Stimulated activated CD4-positive, alpha-beta T cell treated with anti-CD3 and anti-CD28 coated beads, Interleukin-4, amount 100 ng/mL, for 1 hour (primary cell): ENCODE results near the gene MANSC4.

ENCODE experiments used
- DNase-seq: peaks from one replicate; pipeline ENCODE4 v3.0.0-alpha.2; 2020

Gene MANSC4

DNA sequence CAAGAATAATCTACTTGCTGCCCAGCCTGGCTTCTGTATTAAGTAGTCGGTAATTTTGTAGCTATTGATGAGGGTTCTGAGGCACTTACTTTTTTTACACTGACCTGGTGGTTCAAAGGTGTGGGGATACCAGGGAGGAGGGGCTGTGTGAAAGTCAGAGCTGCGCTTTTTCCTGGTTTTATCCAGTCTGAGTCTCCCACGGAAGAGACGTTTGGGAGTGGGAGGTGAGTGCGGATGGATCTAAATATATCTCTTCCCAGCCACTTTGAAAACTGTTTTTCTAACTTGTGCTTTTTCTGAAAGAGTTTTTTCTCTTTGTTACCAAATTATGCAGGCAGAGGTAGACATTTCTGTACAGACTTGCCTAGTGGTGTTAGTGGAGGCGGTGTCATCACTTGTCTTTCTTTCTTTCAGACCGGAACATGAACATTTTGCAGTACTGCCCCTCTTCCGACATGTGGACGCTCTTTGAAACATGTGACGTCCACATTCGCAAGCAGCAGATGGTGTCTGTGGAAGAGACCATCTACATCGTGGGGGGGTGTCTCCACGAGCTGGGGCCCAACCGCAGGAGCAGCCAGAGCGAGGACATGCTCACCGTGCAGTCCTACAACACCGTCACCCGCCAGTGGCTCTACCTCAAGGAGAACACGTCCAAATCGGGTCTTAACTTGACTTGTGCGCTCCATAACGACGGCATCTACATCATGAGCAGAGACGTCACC, 17.4 kb upstream of the MANSC4 start:
- DNase-seq, result no peak

DNA sequence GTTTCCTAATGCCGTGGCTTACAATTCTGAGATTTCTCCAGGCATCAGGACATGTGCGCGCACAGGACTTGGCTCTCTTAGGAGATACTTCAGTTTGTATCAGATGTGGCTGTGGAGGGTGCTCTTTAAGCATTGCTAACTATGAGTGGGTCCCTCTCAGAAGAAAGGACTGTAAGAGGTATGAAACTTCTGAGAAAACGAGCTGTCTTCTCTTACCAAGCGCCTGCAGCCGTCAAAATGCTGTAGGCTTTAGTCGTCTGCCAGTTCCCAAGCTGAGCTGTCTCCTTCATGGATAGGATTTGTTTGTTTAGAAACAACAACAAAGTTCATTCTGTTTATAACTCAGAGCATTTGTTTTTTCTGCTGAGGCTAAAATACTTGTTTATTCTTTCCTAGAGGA, 16.1 kb upstream of the MANSC4 start:
- no peak for DNase-seq

DNA sequence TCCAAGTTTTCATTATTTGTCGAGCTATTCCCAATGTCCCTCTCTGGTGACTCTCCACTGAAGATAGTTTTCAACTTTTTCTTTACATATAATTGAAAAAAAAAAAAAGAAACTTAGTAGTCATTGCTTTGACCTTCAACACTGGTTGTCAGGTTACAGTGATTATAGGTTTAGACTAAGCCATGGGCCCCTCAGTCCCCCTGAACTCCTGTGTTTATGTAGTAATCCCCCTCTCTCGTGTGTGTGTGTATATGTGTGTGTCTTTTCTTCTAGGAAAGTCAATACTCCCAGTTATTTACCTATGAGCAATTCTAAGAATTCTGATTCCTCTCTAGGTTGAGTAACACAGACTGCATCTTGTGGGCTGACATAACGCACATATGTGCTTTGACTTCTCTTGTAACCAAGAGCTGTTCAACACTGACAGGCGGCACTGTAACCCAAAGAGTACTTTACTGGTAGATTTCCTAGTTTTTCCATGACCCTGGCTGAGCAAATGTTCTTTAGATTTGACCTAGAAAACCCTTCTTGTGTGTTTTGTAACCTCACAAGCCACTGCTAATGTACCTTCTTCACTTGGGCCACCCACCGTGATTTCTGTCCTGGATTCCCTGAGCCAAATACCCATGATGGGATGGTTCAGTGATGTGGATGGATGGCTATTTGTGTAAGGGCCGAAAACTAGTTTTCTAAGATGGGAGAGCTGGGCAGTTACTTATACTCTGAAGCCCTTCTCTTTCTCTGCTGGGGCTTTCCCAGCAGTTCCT, 15.0 kb upstream of the MANSC4 start:
- DNase-seq, result no peak

DNA sequence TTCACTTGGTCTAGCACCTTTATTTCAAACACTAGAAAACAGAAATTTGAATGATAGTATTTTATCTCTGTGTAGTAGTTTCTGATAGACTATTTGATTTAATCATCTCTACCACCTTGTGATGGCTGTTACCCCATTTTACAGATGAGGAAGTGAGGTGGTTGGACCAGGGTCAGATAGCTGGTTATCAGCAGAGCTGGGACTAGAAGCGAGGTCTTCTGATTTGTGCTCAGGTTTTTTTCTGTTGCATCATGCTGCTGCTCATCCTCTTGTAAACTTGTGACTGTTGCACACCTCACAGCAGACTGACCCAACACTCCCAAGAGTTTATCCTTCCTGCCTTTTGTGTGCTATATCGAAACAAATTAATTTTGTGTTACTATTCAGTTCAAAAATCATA, 10.1 kb upstream of the MANSC4 start:
- no peak for DNase-seq

DNA sequence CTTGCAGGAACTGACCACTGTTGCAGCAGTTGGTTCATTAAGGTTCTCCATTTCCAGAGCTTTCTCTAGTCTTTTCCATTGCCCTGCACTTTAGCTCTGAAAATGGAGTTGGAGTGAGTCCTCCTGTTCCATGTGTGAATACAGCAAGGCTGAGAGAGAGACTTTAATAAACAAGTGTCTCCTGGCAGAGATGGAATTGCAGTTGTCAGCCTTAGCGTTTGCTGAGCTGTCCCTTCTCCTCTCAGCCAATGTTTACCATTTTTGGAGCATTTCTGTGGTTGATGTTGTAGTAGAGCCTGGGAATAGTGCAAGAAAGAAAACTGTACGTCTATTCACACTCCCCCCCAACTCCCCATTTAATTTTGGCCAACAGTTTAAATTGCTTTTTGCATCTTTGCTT, 7.5 kb upstream of the MANSC4 start:
- DNase-seq, result no peak

DNA sequence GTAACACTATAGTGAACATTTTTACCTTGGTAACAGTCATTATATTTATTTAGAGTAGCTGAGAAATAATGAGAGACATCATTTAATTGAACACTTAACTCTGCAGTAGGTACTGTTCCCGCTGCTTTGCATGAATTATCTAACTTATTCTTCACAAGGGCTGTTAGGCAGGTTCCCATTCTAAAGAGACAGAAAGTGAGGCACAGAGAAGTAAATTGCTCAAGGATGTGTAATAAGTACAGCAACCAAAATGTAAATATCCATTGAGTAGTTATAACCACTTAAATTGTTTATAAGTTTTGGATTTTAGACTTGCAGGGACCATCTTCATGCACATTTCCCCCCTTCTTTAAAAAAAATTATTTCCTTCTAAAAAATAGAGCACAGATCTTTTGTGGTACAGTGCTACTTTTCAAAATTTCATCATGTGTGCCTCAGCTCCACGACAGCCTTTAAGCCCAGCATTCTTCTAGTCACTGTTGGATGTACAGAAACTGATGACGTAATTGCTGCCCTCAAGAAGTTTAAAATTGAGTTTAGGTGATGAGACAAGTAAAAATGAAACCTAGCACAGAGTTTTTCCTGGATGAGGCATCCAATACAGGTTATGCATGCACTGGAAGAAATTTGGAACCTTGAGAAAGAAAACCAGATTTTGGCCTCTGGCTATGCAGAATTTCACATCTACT, 6.0 kb upstream of the MANSC4 start:
- no peak for DNase-seq

DNA sequence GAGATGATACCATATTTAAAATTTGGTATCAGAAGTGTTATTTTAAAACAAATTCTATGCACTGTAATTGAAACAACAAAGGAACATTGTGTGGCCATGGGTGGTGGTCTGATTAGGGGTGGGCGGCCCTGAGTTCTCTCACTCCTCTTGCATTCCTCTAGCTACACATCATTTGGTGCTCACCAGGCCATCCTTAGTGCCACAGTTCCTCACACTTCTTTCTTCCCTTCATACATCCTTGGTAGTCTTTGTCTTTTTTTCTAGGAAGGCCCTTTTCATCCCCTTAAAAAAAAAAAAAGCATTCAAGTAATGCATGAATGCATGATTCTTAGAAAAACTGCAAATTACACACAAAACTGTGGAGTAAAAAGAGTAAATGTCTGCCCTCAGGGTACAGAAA, 2.4 kb upstream of the MANSC4 start:
- no peak for DNase-seq

DNA sequence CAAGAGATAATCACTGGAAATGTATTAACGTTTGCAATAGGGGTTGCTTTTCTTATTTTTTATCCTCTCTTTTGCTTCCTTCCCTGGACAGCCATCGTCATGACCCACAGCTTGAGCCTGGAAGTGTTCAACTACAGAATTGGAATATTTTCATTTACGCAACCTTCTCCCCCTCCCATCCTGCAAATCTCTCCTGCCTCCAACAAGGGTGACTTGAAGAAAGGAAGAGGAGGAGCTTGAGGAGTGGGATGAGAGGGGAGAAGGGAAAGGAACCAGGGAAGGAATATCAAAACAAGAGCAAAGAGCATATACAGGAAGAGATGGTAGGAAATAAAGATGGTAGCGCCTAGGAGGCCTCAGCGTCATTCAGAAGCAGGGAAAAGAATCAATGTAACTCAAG, 1.6 kb upstream of the MANSC4 start:
- DNase-seq, result no peak

DNA sequence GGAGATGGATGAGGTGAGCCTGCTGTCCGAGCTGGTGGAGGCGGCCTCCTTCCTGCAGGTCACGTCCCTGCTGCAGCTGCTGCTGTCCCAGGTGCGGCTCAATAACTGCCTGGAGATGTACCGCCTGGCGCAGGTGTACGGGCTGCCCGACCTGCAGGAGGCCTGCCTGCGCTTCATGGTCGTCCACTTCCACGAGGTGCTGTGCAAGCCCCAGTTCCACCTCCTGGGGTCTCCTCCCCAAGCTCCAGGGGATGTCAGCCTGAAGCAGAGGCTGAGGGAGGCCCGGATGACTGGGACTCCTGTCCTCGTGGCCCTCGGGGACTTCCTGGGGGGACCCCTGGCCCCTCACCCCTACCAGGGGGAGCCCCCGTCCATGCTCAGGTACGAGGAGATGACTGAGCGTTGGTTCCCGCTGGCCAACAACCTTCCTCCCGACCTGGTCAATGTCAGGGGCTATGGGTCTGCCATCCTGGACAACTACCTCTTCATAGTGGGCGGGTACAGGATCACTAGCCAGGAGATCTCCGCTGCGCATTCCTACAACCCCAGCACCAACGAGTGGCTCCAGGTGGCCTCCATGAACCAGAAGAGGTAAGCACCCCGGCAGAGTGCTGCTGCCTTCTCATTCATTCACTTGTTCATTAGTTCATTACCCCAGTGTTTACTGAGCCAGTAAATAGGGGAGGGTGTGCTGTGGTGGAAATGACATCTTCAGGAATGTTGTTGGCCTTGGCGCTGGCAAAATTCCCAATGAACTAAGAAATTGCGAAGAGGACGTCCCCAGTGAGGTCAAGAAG, 774 bp upstream of the MANSC4 start:
- peak; percentile 32 for DNase-seq

DNA sequence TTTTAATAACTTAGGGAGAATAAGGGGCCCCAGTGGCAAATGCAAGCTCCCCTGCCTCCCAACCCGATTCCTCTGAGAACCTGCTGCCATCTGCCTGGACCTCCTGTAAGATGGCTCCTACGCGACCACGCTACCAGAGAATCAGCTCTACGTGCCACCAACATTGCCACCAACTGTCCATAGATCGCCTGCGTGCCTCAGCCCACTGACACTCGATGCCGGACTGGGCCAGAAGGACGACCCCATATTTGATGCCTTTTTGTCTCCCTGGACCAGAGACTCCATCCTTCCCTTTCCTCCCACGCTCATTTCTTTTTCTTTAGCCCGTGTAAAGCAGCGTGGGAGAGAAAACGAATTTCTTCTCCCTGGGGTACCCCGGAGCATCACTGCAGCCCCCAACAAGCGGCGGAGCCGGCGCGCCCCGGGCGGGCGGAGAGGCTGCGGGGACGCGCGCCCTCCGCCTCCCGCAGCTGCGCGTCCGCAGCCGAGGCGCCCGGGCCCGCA, 568 bp downstream of the MANSC4 start:
- peak; percentile 15 for DNase-seq

DNA sequence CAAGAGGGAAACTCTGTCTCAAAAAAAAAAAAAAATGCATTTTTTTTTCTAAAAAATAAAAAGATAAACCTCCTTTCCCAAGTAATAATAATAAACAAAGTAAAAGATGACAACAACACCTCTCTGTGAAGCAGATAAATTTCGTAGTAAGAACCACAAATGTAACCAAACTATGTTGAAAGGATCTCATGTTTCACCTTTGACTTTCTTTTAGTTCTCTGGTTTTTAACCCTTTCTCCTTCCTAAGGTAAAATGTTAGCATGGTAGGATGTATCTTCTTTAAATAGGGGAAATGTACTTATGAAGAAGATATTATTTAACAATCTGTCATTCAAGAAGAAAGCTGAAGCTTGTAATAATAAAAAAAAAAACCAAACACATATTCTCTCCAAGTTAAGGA, 1.8 kb downstream of the MANSC4 start:
- no peak for DNase-seq

DNA sequence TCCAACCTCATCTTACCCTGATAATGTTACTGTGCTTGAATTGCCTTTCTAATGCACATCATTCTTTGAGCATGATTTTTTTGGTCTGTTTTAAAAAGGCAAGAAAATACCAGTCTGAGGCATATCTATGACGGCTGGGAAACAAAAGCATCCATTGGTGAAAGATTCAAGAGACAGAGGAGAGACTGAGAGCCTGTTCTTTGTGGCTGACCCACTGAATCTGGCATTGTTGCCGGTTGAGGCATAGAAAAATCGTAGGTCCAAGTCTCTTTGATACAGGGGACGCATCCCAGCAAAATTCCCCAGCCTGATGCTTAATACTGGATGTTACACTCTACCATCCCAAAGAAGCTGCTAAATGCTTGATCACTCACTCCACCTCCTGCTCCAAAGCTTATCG, 2.9 kb downstream of the MANSC4 start:
- no peak for DNase-seq

DNA sequence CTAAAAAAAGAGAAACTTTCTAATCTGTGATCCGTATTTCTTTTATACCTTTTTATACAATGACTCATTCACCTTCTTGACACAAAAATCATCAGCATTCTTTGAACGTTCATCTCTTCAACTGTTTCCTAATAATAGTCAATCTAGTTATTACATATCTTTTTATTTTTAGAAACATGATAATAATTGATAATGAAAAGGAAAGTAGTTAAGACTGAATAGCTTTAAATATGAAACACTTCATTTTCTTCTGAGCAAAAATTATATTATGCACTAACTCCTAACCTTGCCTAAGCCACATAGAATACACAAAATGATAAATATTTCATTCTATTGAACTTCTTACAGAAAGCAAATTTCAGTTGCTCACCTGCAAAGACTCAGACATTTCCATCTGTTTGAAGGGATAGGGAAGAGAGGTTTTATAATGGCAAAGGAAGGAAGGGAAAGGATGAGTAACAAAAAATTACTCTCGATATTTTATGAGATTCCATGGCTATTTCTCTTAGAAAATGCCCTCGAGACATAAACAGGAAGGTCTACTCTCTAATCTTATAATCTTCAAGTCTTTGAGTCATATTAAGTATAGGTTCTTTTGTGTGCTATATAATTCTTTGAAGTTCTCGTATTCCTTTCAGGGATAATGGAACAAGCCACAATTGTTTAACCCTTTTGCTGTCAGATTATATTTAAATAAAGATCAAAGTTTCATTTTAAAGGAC, 7.5 kb downstream of the MANSC4 start:
- DNase-seq, result no peak

DNA sequence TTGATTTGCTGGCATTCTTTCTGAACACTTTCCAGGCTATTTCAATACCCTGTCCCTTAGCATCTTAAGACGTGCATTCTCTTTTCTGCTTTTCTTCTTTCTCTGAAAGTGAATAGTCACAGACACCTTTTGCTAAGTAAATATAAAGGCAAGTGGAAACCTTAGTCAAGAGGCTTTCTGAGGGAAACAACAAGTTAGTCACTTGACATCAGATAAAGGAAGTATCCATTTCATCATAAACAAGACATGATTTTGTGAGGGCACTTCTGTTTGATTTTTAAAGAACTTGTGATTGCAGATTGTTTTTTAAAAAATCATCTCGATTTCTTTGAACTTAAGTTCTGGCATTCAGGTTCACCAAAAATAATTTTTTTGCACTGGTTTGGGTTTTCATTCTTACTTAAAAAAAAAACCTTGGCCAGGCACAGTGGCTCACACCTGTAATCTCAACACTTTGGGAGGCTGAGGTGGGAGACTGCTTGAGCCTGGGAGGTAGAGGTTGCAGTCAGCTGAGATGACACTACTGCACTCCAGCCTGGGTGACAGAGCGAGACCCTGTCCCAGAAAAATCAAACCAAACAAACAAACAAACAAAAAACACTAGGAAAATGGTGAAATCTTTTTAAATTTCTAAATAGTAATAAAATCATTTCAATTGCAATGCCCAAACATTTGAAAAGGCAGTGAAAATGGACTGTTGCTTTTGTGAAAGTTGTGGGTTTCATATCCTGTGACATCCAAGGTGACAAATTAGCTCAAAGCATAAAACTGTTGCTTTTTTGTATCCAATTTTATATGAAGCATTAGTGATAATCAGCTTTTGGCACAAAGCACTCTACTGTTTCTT, 8.3 kb downstream of the MANSC4 start:
- DNase-seq, result no peak

DNA sequence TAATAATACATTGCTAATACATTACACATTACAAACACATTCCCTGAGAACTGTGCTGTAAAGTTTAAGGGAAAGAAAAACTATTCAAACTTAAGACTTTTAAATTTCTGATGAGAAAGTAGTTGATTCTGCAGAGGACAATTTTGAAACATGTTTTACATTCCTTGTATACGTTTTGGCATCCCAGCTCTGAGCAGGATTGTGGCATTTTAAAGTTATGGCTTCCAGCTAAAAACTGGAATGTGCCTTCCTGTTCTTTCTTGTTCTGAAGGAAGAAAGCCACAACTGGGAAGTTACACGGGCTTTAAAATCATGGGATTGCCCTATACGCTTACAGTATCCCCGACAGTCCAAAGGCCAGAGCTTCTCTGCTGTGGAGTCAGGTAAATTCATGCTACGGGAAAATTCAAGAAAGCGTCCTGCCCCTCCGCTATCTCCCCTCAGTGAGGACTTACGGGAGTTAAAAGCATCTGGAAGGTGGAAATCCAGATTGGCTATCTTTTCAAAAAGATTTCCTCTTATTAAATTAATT, 10.8 kb downstream of the MANSC4 start:
- no peak for DNase-seq

DNA sequence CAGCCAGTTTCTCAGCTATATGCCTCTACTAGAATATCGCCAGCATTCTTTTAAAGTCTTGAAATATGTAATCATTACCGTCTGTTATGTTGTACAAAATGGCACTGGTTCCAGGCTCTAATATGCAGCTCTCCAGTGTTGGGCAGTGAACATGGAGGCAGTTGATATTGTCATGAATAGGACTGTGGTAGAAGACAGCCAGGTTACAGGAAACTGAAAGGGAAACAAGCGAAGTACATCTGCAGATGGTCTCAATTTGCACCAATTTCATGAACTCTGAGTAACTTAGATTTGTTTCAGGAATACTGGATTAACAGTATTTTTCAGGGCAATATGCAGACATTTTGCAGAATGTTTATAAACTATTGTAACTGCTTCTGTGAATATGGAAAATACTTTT, 13.4 kb downstream of the MANSC4 start:
- no peak for DNase-seq

DNA sequence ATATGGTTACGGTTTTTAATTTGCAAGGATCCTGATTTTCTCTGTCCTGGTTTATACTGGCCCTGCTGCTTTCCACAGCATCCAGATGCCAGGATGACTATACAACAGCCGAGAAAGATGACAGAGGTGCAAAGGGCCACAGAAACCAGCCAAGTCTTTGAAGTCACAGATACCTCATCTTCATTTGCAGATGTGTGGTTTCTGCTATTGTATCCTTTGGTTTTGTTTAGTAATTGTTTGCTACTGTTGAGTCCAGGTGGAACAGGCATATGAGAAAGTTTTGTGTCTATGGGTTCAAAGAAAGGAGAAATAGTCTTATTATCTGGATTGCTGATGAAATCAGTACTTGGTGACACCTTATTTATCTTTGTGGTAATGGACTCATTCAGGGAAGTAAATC, 17.3 kb downstream of the MANSC4 start:
- DNase-seq, result no peak

DNA sequence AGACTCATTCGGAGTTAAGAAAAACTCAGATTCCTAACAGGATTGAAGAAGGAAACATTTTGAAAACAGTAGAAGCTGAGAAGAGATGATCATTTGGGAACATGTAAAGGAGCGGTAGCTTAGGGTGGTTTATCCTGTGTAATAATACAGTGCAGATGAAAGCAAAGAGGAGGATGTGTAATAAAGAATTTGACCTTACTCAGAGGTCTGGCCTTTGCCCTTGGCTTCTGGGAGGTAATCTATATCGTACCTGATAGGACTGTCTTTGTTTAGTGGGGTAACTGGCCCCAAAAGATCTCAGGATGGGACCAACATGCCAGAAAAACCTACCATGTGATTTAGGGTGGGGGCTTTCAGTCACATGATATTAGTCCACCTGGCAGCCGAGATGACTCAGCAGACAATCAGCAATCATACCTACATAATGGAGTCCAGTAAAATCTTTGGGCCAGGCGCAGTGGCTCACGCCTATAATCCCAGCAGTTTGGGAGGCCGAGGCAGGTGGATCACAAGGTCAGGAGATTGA, 23.3 kb downstream of the MANSC4 start:
- no peak for DNase-seq

DNA sequence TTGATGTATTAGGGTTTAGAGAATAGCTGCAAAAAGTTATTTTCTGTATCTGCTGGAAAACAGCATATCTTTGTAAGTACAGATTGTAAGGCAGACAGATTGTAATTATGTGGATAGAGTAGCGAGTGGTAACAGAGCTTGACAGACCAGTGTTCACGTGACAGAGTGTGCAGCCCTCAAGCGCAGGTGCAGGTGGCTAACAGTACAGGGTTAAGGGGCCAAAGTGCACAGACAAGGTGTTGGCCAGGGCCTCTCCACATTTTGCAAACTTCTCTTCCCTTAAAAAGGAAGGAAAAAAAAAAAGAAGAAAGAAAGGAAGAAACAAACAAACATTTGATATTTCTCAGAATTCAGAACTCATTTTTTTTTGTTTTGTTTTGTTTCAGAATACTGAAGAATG, 25.2 kb downstream of the MANSC4 start:
- DNase-seq, result no peak

DNA sequence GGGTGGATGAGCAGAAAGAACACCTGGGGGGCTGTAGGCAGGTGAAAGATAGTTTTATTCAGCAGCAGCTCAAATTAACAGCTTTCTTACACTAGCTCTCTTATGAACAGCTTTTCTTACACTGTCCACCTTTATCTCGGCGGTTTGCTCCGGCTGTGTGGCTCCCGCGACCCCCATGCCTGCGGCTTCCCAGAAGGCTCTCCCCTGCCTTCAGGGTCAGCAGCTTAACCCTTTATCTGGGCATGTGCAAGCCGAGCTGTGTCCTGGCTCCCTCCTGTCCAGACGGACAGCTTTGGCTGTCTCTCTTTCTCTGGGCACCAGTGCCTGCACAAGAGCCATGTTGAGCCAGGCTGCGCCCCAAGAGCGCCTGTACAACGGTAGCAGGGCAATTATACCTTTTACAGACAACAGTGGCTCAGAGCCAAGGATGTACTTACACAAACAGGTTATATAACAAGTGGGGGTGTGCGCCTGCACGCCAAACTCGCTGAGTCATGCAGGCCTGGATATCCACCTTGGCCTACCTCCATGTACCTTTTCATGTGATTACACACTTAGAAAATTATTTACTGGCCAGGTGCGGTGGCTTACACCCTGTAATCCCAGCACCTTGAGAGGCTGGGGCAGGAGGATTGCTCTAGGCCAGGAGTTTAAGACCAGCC, 28.5 kb downstream of the MANSC4 start:
- DNase-seq, result no peak
